NCI-H2029 treated with DMSO at 0.1 percent for 48 hours (cell line): ENCODE measurements around the gene GALNT9.
"Not testable (repeated sequence)": the region's sequence is repeated elsewhere in the genome, so short reads cannot be mapped to it uniquely, and the experiment has no call there.

ENCODE experiments used
- DNase-seq: peaks from one replicate; lab custom pipeline; 2025; lab: John Stamatoyannopoulos, UW

Gene GALNT9

DNA sequence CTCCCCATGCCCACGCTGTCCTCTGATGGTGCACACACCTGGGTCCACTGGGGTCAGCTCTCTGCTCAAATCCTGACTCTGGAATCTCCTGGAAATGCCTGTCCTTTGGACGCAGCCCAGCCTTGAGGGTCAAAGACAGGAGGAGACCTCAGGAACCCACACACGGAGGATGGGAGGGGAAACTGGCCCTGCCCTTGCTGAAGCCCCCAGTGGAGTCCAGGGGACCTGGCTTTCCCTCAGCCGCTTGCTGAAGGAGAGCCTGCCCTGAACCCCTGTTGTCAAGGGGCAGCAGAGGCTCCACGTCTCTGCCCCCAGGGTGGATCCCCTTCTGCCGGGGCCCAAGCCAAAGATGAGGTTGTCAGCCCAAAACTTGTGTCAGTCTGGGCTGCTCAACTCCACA, 16.9 kb downstream of the GALNT9 start:
- DNase-seq = no peak

DNA sequence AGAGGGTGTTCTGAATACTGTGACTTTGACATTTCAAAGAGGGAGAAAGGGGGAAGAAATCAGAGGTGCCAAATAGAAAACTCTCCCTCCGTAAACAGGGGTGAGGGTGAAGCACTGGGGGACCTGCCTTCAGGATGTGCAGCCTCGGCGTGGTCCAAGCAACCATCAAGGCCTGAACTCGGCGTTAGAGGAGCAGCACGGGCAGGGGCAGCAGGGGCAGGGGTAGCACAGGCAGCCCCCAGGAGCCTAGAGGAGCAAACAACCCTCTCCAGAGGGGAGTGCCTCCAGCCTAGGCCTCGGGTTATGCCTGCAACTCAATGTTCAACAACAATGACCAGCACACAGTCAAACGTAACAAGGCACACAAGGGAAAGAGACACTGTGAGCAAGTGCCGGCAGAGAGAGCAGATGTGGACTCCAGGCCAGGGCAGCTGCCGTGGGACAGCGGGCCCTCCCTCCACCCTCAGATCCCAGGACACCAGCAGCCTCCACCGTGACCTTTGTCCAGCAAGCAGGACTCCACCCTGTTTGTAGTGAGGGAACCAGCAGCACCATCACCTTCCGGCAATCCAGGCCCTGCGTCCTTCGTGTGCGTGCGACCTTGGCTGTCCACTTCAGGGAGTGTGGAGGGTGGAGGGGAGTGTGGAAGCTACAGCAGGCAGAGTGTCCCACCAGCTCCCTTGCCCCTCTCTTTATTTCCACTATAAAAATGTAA, 18.0 kb downstream of the GALNT9 start:
- DNase-seq = no peak

DNA sequence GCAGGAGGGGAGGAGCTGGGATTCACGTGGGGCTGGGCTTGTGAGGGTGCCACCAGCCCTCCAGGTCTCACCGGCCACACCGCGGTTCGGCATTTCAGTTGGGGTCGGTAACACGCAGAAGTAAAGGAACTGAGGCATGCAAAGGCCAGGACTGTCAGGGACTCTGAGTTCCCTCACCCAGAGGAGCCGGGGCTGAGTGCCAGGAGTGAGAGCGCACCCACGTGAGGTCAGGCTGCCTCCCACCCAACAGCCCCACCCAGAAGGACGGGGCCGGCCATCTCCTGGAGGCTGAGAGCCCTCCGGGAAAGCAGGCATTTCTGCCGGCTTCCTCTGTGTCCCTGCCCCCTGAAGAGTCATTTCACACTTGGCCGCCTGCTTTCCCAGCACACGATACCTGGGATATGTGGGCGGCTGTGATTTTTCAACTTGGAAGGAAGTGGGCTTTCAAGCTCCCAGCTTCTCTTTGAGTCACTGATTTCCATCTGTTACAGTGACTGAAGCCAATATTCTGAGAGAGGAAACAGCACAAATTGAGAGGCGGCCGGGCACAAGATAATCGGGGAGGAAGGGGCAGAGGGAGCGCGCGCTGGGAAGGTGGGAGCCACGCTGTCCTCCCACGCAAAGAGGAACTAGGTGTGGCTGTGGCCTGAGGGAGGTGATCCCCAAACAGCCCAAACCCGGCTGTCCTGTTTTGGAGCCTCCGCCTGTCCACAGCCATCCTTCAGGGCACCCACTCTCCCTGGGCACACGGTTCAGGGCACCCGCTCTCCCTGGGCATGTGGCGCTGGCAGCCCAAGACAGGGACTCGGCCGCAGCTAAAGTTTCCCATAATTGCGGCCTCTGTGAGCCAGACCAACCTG, 19.0 kb downstream of the GALNT9 start:
- DNase-seq = no peak

DNA sequence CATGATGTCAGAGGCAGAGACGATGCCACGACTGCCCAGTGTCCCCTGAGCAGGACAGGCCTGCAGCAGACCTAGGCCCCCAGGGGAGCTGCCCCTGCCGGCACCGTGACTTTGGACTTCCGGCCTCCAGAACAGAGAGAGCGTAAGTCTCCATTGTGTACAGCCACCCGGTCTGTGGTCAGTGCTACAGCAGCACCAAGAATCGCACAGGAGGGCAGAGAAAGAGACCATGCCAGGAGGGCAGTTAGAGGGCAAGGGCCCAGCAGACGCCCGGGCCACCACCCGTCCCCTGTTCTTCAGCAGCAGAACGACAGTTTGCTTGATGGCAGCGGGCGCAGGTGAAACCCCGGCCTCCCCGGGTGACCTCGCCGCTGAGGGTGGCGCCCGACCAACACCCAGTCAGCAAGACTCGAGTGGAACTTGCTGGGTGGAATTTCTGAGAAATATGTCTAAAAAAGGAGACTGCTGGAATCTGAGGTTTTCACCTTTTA, 19.7 kb downstream of the GALNT9 start:
- DNase-seq = no peak

DNA sequence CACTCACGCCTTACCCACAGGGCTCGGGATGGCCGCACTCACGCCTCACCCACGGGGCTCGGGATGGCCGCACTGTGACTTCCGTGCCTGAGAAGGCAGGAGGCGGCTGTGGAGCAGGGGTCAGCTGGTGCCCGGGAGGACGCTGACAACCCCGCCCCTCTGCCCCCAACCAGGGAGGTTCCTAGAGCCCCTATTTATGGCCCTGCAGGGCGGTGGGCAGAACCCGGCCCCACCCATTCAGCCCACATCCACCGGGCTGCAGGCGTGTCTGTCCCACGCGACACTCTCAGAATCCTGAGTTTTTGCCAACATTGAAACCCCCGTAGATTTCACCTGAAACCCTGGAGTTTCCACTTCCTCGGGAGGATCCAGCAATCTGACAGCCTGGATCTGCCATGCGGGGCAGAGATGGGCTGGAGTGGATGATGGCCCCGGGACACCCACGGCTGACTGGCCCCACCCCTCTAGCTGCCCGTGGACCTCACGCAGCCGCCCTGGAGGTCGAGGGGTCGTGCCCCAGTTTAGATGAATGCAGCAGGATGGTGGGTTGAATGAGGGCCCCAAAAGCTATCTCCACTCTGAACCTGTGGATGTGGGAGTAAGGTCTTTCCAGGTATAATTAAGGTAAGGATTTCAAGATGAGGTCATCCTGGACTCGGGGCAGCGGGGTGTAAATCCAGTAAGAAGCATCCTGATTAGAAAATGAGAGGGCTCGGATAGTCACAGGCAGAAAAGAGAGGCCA, 20.4 kb downstream of the GALNT9 start:
- DNase-seq = no peak

DNA sequence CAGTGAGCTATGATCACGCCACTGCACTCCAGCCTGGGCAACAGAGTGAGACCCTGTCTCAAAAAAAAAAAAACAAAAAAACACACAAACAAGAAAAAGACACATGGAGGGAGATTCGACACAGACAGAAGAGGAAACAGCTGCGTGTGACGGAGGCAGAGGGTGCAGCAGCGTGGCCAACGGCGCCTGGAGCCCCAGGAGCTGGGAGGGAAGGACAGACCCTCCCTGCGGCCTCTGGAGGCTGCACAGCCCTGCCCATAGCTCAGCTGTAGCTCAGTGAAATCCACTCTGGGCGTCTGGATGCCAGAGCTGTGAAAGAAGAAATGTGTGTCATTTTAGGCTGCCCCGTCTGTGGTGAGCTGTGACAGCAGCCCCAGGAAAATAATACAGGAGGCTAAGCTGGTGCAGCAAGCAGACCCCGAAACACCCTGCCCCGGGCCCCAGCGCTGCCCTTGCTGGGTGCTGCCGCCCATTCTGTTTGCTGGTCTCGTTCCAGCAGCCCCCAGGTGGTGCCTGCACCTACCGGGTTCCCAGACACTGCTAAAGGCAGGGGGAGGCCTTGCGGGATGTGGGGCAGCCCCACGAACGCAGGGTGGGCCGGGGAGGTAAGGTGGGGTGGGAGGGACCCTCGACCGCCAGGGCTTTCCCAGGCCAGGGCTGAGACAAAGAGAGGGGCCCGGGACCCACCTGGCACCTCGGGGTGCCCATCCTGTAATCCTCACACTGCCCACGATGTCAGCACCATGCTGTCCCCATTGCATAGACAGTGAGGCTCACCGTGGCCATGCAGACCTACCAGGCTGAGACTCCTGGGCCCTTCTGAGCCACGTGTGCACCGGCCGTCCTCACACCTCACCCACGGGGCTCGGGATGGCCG, 21.2 kb downstream of the GALNT9 start:
- no peak for DNase-seq

DNA sequence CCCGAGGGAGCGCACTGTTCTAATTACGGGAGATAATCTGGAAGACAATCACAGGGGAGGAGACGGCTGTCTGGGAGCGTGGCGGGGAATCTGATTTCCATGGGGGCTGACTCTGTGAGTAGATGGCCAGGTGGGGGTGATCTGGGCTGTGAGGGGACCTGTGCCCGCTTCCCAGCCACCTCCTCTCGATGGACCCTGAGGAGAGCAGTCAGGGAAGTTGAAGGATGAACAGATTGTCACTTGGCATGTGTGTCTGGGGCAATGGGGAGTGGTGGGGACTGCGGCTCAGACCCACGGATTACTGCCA, 22.6 kb downstream of the GALNT9 start:
- no peak for DNase-seq

DNA sequence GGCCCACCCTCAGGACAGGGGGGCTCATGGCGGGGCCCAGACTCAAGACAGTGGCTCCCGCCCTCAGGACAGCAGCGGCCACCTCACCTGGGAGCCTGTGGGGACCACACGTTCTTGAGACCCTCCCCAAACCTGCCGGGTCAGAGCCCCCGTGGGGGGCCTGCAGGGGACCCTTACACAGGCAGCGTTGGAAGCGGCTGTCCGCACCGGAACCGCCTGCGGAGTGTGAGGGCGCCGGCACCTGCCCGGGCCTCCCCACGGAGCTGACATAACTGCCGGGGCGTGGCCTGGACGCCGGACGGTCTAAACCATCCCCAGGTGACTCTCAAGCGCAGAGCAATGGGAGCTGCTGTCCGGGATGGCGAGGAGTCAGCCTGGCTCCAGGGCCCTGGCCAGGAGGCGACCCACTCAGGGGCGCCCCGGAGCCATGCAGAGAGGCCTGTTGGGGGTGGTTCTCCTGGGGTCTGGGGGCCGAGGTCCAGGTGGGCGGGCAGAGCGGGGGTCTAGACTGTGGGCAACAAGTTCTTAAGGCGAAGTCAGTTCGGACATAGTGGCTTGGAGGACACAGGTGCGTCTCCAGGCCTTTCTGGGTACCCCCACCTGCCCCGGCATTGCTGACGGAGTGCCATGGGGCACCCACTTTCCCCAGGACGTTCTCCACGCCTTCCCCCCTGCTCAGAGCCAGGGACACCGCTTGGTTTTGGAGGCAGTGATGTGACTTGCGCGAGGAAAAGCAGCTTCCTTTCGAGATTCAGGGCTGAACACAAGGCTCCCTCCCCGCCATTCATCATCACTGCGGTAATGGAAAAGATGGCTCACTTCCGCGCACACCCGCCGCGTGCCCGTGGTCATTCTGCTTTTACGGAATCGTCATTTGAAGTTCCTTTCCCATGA, 23.2 kb downstream of the GALNT9 start:
- DNase-seq = no peak

DNA sequence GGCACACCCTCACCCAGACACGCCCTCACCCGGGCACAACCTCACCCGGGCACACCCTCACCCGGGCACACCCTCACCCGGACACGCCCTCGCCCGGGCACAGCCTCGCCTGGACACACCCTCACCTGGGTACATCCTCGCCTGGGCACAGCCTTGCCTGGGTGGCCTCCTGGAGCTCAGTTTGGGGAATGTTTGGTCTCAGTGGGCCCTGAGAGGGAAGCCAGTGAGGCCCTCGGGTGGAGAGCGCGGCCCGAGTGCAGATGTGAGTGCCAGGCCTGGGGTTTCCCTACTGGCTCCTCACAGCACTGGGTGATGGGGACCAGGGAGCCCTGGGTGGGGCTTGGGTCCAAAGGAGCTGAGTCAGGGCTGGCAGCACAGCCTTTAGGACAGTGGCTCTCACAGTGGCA, 23.8 kb downstream of the GALNT9 start:
- no peak for DNase-seq

DNA sequence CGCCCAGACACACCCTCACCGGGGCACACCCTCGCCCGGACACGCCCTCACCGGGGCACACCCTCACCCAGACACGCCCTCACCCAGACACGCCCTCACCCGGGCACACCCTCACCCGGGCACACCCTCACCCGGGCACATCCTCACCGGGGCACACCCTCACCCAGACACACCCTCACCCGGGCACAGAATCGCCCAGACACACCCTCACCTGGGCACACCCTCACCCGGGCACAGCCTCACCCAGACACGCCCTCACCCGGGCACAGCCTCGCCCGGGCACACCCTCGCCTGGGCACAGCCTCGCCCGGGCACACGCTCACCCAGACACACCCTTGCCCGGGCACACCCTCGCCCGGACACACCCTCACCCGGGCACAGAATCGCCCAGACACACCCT, 24.5 kb downstream of the GALNT9 start:
- not testable (repeated sequence) for DNase-seq

DNA sequence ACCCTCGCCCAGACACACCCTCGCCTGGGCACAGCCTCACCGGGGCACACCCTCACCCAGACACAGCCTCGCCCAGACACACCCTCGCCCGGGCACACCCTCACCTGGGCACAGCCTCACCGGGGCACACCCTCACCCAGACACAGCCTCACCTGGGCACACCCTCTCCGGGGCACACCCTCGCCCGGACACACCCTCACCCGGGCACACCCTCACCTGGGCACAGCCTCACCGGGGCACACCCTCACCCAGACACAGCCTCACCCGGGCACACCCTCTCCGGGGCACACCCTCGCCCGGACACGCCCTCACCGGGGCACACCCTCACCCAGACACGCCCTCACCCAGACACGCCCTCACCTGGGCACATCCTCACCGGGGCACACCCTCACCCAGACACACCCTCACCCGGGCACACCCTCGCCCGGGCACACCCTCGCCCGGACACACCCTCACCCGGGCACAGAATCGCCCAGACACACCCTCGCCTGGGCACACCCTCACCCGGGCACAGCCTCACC, 25.5 kb downstream of the GALNT9 start:
- DNase-seq = not testable (repeated sequence)

DNA sequence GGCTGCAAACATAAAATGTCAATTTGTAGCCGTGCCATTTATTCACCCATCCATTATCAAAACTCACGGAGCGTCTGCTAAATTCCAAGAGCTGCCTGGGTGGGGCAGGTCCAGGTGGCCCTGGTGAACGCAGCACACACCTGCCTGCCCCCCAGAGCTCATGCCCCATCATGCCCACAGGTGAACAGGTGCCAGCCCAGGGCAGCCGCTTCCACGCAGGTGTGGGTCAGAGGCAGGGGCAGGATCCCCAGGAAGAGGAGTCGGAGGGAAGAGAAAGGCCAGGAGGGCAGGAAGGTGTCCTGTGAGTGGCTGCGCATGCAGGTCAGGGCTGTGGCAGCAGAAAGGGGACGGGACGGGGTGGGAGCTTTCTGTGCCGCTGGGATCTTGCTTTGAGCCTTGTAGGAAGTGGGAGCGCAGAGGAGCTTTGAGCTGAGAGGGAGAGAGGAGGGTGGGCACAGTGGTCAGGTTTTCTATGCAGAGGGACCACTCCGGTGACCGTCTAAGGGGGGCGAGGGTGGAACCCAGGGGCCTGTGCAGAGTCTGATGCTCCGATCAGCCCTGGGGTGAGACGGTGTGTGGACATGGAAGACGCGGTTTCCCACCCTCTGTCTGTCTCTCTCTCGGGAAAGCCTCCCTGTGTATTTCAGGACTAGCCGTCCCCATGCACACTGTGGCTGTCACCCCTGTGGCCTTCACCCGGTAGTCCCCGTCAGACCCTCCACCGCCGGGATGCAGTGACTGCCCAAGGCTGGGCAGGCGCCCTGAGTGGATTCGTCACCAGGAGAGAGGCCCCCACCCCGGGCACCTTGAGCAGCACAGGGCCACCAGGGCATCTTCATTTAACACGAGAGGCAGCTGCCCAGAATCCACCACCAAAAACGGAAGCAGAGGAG, 26.7 kb downstream of the GALNT9 start:
- no peak for DNase-seq

DNA sequence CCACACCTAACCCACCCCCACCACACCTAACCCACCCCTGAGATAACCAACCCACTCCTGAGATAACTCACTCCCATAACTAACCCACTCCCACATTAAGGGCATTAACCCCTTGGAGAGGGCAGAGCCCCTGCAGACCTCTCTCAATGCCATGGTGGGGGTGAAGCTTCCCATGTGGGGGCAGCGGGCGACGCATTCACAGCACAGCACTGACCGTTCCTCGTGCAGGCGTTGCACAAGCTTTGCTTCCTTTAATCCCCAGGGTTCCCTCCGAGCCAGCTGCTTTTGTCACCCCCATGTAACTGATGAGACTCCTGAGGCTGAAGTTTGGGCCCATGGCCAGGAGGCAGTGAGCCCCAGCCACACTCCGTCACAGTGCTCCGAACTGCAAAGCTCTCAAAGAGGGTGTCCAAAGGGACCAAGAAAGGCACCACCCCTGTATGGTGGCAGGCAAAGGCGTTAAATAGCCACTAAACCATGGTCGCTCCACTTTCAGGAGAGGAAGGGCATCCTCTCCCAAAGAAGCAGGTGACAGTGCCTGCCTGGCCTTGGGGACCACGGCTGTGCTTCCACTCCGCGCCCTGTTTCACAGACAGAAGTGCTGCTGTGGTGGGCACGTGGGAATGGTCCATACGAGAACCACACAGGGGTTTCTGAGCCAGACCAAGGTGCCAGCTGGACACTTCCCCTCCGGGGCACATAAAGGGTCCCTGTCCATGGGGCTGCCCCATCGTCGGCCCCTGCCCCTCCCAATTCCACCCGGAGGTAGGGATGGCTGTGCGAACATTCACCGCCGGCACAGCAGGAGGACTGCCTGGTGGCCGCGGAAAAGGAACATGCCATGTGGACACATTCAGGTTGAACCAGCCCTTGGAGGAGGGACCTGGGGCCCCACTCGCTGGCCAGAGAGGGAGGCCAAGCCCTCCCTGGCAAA, 28.3 kb downstream of the GALNT9 start:
- DNase-seq = no peak

DNA sequence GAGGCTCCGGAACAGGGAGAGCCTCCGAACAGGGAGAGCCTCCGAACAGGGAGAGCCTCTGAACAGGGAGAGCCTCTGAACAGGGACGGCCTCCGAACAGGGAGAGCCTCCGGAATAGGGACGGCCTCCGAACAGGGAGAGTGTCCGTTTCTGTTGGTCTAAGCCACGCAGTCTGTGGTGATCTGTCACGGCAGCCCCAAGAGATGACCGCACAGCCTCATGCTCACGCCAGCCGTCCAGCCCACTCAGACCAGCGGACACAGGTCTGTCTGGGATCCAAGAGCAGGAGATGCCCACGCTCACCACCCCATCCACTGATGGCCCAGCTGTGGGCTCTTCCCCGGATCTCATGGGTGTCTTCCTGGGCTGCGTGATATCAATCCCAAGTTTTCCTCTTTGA, 33.3 kb downstream of the GALNT9 start:
- DNase-seq = no peak

DNA sequence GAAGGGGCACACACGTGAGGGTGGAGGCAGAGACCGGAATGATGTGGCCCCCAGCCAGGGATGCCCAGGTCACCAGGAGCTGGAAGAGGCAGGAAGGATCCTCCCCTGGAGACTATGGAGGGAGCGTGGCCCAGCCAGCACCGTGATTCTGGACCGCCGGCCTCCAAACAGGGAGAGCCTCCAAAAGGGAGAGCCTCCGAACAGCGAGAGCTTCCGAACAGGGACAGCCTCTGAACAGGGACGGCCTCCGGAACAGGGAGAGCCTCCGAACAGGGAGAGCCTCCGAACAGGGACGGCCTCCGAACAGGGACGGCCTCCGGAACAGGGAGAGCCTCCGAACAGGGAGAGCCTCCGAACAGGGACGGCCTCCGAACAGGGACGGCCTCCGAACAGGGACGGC, 33.8 kb downstream of the GALNT9 start:
- not testable (repeated sequence) for DNase-seq

DNA sequence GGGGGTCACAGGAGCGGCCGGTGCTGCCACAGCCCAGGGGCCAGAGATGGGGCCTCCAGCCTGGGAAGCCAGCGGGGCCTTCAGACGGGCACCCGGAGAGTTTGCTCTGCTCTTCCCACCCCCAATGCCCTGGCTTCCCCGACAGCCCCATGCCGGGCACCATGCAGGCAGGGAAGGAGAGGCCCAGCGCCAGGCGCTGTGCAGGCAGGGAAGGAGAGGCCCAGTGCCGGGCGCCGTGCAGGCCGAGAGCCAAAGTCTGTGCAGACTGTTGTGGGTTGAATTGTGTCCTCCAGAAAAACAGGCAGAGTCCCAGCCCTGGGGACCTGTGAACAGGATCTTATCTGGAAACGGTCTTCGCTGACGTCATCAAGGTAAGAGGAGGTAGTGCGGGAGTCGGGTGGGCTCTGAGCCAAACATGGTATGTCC, 34.3 kb downstream of the GALNT9 start:
- no peak for DNase-seq

DNA sequence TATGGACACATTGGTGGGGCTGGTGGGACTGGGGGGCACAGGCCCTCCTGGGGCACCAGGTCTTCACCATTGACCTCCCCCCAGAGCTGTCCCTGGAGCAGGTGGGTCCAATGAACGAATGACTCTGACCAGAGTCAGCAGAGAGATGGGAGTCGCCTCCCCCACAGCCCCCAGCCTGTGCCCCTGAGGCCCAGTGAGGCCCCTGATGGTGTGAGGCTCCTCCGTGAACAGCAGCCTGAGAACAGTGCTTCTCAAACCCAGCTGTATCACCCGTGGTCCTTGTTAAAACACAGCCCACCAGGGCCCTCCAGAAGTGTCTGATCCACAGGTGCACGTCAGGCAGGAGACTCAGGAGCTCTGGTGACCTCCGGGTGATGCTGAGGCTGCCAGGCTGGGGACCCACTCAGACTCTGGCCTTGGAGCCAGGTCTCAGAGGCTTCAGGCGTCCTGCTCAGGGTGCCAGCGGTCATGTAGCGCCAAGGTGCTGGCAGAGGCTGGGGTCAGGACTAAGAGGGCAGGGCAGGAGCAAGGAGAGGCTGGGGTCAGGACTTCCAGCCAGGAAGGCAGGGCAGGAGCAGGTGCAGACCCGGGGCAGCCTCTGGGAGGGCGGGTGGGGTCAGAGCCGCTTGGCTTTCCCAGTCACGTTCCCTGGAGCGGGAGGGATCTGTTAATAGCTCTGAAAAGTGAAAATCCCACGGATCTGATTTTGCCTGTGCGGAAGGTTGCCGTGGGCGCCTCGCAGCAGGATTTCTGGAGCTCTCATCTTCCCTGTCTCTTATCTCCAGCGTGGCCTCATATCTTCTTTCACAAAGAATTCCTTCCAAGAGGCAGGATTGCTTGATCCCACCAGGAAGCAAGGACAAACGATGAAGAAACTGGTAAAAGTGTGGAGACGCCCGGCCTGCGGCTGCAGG, 35.0 kb downstream of the GALNT9 start:
- no peak for DNase-seq
